Tibial artery (tissue), 4 donors: ENCODE results near the gene CA5B.

Experiments used
- DNase-seq, 2 donors: peaks; one replicate each; pipeline ENCODE4 v3.0.0-alpha.2; 2019
- H3K27ac ChIP-seq, 2 donors: fragments of 200-600 bp; sonication (generic) in 1 of 2; 1 replicate in 1 of 2; 2 replicates in 1 of 2; pipeline ENCODE4 v1.5.1; 2018 to 2019; ENCODE audit warnings: mild to moderate bottlenecking in 1 of 2
- H3K27me3 ChIP-seq, 2 donors: fragments of 200-600 bp; sonication (generic) in 1 of 2; one replicate each; pipeline versions ENCODE4 v1.5.1 to v1.6.0; 2016 to 2019
- H3K36me3 ChIP-seq, 3 donors: fragments of 200-600 bp; sonication (generic) in 2 of 3; one replicate each; pipeline ENCODE4 v1.5.1; 2016 to 2019; ENCODE audit warnings: mild to moderate bottlenecking in 2 of 3
- H3K4me1 ChIP-seq, 4 donors: fragments of 200-600 bp; sonication (generic) in 2 of 4; 1 replicate in 3 of 4; 2 replicates in 1 of 4; pipeline ENCODE4 v1.5.1; 2016 to 2019
- H3K4me3 ChIP-seq, 2 donors: fragments of 200-600 bp; sonication (generic) in 1 of 2; 1 replicate in 1 of 2; 2 replicates in 1 of 2; pipeline ENCODE4 v1.5.1; 2018 to 2019; ENCODE audit warnings: mild to moderate bottlenecking in 2 of 2
- H3K9me3 ChIP-seq, 3 donors: fragments of 200-600 bp; sonication (generic) in 1 of 3; one replicate each; pipeline ENCODE4 v1.5.1; 2016 to 2019
- CTCF ChIP-seq, 2 experiments: fragments of 200-600 bp in 1 of 2; fragments of 450-650 bp in 1 of 2; IDR thresholded peaks; one replicate each; pipeline ENCODE4 v1.5.1; 2017 to 2019; ENCODE audit warnings: antibody characterized with exemption in 2 of 2, mild to moderate bottlenecking in 1 of 2, moderate library complexity in 1 of 2
- intact Hi-C: fragments of 100-400 bp; cut with DNase I; formaldehyde crosslinking; loops from one replicate; pipeline ENCODE4 v1.15.0; 2023; ENCODE audit warnings: low total_unique reads

CA5B gene

GRCh38 chrX:15747626-15748173 lies 9.6 kb downstream of the CA5B start:
- H3K27me3 ChIP-seq = no peaks in the 10 kb centered on the region
- DNase-seq = no peak
- H3K4me1 ChIP-seq = peaks cover 0 to 36% (median 9%) of the 10 kb centered on the region in 4 donors
- peaks cover 0 to under 1% (median 0%) of the 10 kb centered on the region in 3 donors for H3K36me3 ChIP-seq
- no peak overlapping the region for H3K27ac ChIP-seq
- no peak overlapping the region for H3K4me3 ChIP-seq
- TF ChIP-seq CTCF (IDR thresholded peaks at IDR 0.05) = no peak
- H3K9me3 ChIP-seq = no peaks in the 10 kb centered on the region
- intact Hi-C loops = no loop called here

DNA sequence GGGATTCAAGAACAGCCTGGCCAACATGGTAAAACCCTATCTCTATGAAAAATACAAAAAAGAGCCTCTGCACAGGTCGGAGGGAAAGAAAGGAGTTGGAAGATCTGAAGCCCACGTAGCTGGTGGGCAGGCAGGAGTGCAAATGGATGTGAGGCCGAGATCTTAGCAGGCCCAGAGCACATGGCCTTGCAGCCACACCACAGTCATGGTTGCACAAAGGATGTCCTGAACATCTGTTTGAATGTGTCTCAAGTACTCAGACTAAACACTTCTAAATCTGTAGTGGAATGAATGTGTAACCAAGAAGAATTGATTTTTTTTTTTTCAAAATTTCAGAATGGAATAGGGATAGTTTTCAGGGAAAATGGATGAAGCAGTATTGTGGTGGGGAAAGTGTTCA lies 10.8 kb downstream of the CA5B start:
- Histone ChIP-seq H3K4me1 (peaks cover 0 to 33% (median 9%) of the 10 kb centered on the region in 4 donors), H3K9me3 (no peaks in the 10 kb centered on the region), H3K36me3 (no peaks in the 10 kb centered on the region), H3K27me3 (no peaks in the 10 kb centered on the region), H3K27ac (peak overlapping the region; percentile 78 to 80), H3K4me3 (no peak overlapping the region)
- intact Hi-C loops = no loop called here
- no peak for TF ChIP-seq CTCF (IDR thresholded peaks at IDR 0.05)
- no peak for DNase-seq

DNA sequence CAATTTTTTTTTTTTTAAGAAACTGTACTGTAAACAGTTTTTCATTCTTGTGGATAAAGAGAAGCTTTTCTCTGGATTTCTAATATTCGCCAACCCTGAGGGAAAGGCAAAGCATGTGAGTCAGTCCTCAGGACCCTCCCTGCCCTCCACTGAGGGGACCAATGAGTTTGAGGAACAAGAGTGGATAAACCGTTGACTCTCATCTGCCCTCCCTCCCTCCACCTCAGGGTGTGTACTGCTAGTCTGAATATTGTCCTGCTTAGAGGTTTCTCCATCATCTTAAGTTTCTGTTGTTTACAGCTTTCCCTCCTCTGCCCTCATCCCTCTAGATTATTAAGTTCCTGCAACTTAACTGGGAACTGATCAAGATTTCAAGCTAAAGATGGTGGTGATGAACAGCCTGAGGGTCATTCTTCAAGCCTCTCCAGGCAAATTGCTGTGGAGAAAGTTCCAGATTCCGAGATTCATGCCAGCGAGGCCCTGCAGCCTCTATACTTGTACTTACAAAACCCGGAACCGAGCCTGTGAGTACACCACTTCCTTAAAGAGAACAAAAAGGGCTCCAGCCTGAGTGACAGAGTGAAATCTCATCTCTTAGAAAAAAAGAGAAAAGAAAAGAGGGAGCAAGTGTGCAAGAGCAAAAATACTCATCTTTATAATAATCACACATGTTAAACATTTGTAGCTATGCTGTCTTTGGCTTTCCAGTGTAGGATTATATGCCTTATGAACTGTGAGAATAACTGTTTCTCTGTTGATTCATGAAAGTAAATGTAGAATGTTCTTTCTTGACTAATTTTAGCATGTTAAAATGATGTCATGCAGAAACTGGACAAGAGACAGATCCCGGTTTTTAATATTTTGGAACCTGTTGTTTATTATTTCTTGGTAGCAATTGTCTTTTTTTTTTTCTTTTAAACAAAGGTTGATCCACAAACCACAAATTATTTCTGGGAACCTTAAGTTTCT lies 11.9 kb downstream of the CA5B start:
- Histone ChIP-seq H3K9me3 (no peaks in the 10 kb centered on the region), H3K27ac (peak overlapping the region; percentile 78 to 80), H3K36me3 (no peaks in the 10 kb centered on the region), H3K4me1 (peaks cover 0 to 33% (median 9%) of the 10 kb centered on the region in 4 donors), H3K27me3 (no peaks in the 10 kb centered on the region), H3K4me3 (peak overlapping the region in 1 of 2 donors; percentile 16)
- no peak for TF ChIP-seq CTCF (IDR thresholded peaks at IDR 0.05)
- DNase-seq = peak; percentile 58 to 68
- intact Hi-C loops = no loop called here

- Histone ChIP-seq H3K4me1 (peaks cover 0 to 33% (median 9%) of the 10 kb centered on the region in 4 donors), H3K36me3 (no peaks in the 10 kb centered on the region), H3K9me3 (no peaks in the 10 kb centered on the region), H3K27ac (peak overlapping the region; percentile 78 to 80), H3K27me3 (no peaks in the 10 kb centered on the region), H3K4me3 (peak overlapping the region in 1 of 2 donors; percentile 16)
- intact Hi-C loops = no loop called here
- DNase-seq = no peak
- TF ChIP-seq CTCF (IDR thresholded peaks at IDR 0.05) = no peak
Measured at GRCh38 chrX:15750611-15751154, 12.6 kb downstream of the CA5B start.

GRCh38 chrX:15751155-15751819 lies 13.2 kb downstream of the CA5B start:
- Histone ChIP-seq H3K9me3 (no peaks in the 10 kb centered on the region), H3K4me1 (peaks cover 0 to 33% (median 9%) of the 10 kb centered on the region in 4 donors), H3K27ac (peak overlapping the region; percentile 78 to 80), H3K36me3 (no peaks in the 10 kb centered on the region), H3K4me3 (no peak overlapping the region), H3K27me3 (no peaks in the 10 kb centered on the region)
- no peak for DNase-seq
- TF ChIP-seq CTCF (IDR thresholded peaks at IDR 0.05) = no peak
- intact Hi-C loops = no loop called here
